IMR-90 (cell line): ENCODE measurements around the gene BTN1A1.

ENCODE experiments used
- BHLHE40 ChIP-seq: fragments of 150-350 bp; IDR thresholded peaks from 2 replicates; pipeline ENCODE4 v1.6.1; 2016; ENCODE audit warnings: mild to moderate bottlenecking, low read depth, low read length
- CEBPB ChIP-seq: IDR thresholded peaks from 2 replicates; pipeline ENCODE4 v1.6.1; 2012; ENCODE audit warnings: low read depth, low read length, improper control_type of control experiment
- CHD1 ChIP-seq: IDR thresholded peaks from 2 replicates; pipeline ENCODE4 v1.6.1; 2012; ENCODE audit warnings: low read depth, low read length, improper control_type of control experiment
- CTCF ChIP-seq: conservative IDR thresholded peaks from 2 replicates; pipeline ENCODE4 v1.5.1; 2012; ENCODE audit warnings: mild to moderate bottlenecking, low read depth, low read length, improper control_type of control experiment
- MAFK ChIP-seq: IDR thresholded peaks from 2 replicates; pipeline ENCODE4 v1.6.1; 2012; ENCODE audit warnings: low read depth, low read length, improper control_type of control experiment
- POLR2A ChIP-seq: IDR thresholded peaks from 2 replicates; pipeline ENCODE4 v1.6.1; 2012; ENCODE audit warnings: mild to moderate bottlenecking, low read depth, low read length
- RAD21 ChIP-seq: IDR thresholded peaks from 2 replicates; pipeline ENCODE4 v1.6.1; 2012; ENCODE audit warnings: low read length, improper control_type of control experiment
- RFX5 ChIP-seq: IDR thresholded peaks from 2 replicates; pipeline ENCODE4 v1.8.0; 2012; ENCODE audit warnings: low read depth, mild to moderate bottlenecking, low read length, moderate library complexity
- TF ChIP-seq, protein P1 (sequence below): fragments of 150-350 bp; IDR thresholded peaks from 2 replicates; pipeline ENCODE4 v1.6.1; 2017; ENCODE audit warnings: mild to moderate bottlenecking, antibody characterized with exemption, low read length, low read depth

- no peak for TF ChIP-seq CTCF
- no peak for TF ChIP-seq RFX5
- no peak for TF ChIP-seq RAD21
- no peak for TF ChIP-seq POLR2A
- no peak for TF ChIP-seq MAFK
- no peak for TF ChIP-seq CHD1
- TF ChIP-seq, protein P1, sequence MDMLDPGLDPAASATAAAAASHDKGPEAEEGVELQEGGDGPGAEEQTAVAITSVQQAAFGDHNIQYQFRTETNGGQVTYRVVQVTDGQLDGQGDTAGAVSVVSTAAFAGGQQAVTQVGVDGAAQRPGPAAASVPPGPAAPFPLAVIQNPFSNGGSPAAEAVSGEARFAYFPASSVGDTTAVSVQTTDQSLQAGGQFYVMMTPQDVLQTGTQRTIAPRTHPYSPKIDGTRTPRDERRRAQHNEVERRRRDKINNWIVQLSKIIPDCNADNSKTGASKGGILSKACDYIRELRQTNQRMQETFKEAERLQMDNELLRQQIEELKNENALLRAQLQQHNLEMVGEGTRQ = no peak
- no peak for TF ChIP-seq BHLHE40
- TF ChIP-seq CEBPB = no peak
Observed at GRCh38 chr6:26514984-26515383, 14.9 kb downstream of the BTN1A1 start.
